Stomach (tissue), 19 donors: ENCODE data around the gene NME4. TPM values are rescaled to one million over a fixed set of nuclear protein-coding genes. Genes with fewer than 3 reads are reported as not detected.
"Not testable (repeated sequence)": the region's sequence is repeated elsewhere in the genome, so short reads cannot be mapped to it uniquely, and the experiment has no call there.

ENCODE experiments used
- DNase-seq, 2 donors: peaks; one replicate each; pipeline versions ENCODE4 v3.0.0 to v3.0.0-alpha.2; 2013 to 2019
- H3K27ac ChIP-seq, 5 donors: fragments of 200-600 bp in 4 of 5; sonication (generic) in 4 of 5; one replicate each; pipeline ENCODE4 v1.5.1; 2013 to 2019; ENCODE audit warnings: mild to moderate bottlenecking in 1 of 5, moderate library complexity in 1 of 5
- H3K27me3 ChIP-seq, 3 donors: fragments of 200-600 bp; sonication (generic); one replicate each; pipeline ENCODE4 v1.5.1; 2017 to 2019; ENCODE audit warnings: mixed run types in 1 of 3
- H3K36me3 ChIP-seq, 4 donors: fragments of 200-600 bp; sonication (generic); 1 replicate in 3 of 4; 2 replicates in 1 of 4; pipeline ENCODE4 v1.5.1; 2016 to 2019
- H3K4me1 ChIP-seq, 4 donors: fragments of 200-600 bp; sonication (generic); one replicate each; pipeline ENCODE4 v1.5.1; 2016 to 2019
- H3K4me3 ChIP-seq, 4 donors: fragments of 200-600 bp; sonication (generic) in 3 of 4; one replicate each; pipeline ENCODE4 v1.5.1; 2016 to 2019; ENCODE audit warnings: mild to moderate bottlenecking in 1 of 4
- H3K9me3 ChIP-seq, 4 donors: fragments of 200-600 bp; sonication (generic); one replicate each; pipeline ENCODE4 v1.5.1; 2016 to 2019
- CTCF ChIP-seq, 7 experiments: fragments of 450-650 bp in 4 of 7; fragments of 200-600 bp in 3 of 7; sonication (generic) in 3 of 7; IDR thresholded peaks; one replicate each; pipeline ENCODE4 v1.5.1; 2016 to 2019; ENCODE audit warnings: antibody characterized with exemption in 7 of 7, control low read depth in 2 of 7, mild to moderate bottlenecking in 1 of 7
- EP300 ChIP-seq: sonication (generic); formaldehyde crosslinking; IDR thresholded peaks from one replicate; pipeline ENCODE4 v1.6.1; 2017; ENCODE audit warnings: antibody characterized with exemption
- POLR2A ChIP-seq, 4 donors: fragments of 450-650 bp; IDR thresholded peaks; one replicate each; pipeline ENCODE4 v1.6.1; 2016; ENCODE audit warnings: antibody characterized with exemption in 4 of 4, control low read depth in 2 of 4, mild to moderate bottlenecking in 1 of 4, moderate library complexity in 1 of 4
- POLR2AphosphoS5 ChIP-seq, 3 donors: sonication (generic); formaldehyde crosslinking; IDR thresholded peaks; one replicate each; pipeline ENCODE4 v1.6.1; 2016; ENCODE audit warnings: antibody characterized with exemption in 3 of 3
- WGBS, 5 donors: extraction: QIAGEN DNeasy Blood & Tissue Kit in 3 of 5; methylation state at CpG; one replicate each; pipeline versions ENCODE4 v1.1.5 to v1.1.7; 2013 to 2018; 5-methylcytosine and 5-hydroxymethylcytosine counted together
- intact Hi-C: fragments of 100-400 bp; cut with DNase I; formaldehyde crosslinking; loops from one replicate; pipeline ENCODE4 v1.15.1; 2023; ENCODE audit warnings: low total_unique reads
- long read RNA-seq, 10 donors: transcript quantifications; one replicate each; lab custom pipeline, GENCODE V29; 2026
- polyA plus RNA-seq, 3 donors: library from polyadenylated mRNA; stranded (reverse); fragments of 200-250 nt; gene quantifications; one replicate each; pipeline ENCODE4 v1.2.3, GENCODE V29; 2013
- total RNA-seq, 5 donors: library from RNA; depleted of rRNA; stranded (reverse); fragments of >200 nt; gene quantifications; one replicate each; pipeline versions ENCODE4 v1.1.0 to v1.2.3, GENCODE V29; 2014 to 2016
- donor health status: healthy with polysubstance abuse.
- donor health status: Bipolar disorder and iron deficiency.
- donor health status: healthy.

Gene NME4
- 100 to 1,000 TPM in 1 of 5 donors, 10 to 100 TPM in 4; 23.3 to 187 (median 49.0) TPM for total RNA-seq
- polyA plus RNA-seq, result 10 to 100 TPM; 84.0 to 97.7 (median 95.6) TPM
- long read RNA-seq, donor 1, transcript NME4-201 (5 exons, 995 nt), result major isoform, 23 of 37 reads
- long read RNA-seq, donor 1, partial matches to known transcripts, result 9 of 37 reads
- long read RNA-seq, donor 1, other reads (novel, unspliced or antisense), result 0 of 37 reads
- long read RNA-seq, donor 2, transcript NME4-201 (5 exons, 995 nt), result major isoform, 27 of 37 reads
- long read RNA-seq, donor 2, partial matches to known transcripts, result 5 of 37 reads
- long read RNA-seq, donor 2, other reads (novel, unspliced or antisense), result 0 of 37 reads
- long read RNA-seq, donor 3, transcript NME4-201 (5 exons, 995 nt), result major isoform, 20 of 25 reads
- long read RNA-seq, donor 3, partial matches to known transcripts, result 0 of 25 reads
- long read RNA-seq, donor 3, other reads (novel, unspliced or antisense), result 0 of 25 reads
- long read RNA-seq, donor 4, transcript NME4-201 (5 exons, 995 nt), result major isoform, 7 of 7 reads
- long read RNA-seq, donor 4, partial matches to known transcripts, result 0 of 7 reads
- long read RNA-seq, donor 4, other reads (novel, unspliced or antisense), result 0 of 7 reads
- long read RNA-seq, donor 5, transcript NME4-201 (5 exons, 995 nt), result major isoform, 40 of 117 reads
- long read RNA-seq, donor 5, transcript NME4-210 (2 exons, 1,861 nt), result minor isoform, 11 of 117 reads
- long read RNA-seq, donor 5, partial matches to known transcripts, result 58 of 117 reads
- long read RNA-seq, donor 5, other reads (novel, unspliced or antisense), result 5 of 117 reads
- long read RNA-seq, donor 6, transcript NME4-210 (2 exons, 1,861 nt), result minor isoform, 8 of 91 reads
- long read RNA-seq, donor 6, transcript NME4-211 (6 exons, 1,193 nt), result minor isoform, 8 of 91 reads
- long read RNA-seq, donor 6, transcript NME4-201 (5 exons, 995 nt), result major isoform, 63 of 91 reads
- long read RNA-seq, donor 6, partial matches to known transcripts, result 12 of 91 reads
- long read RNA-seq, donor 6, other reads (novel, unspliced or antisense), result 0 of 91 reads
- long read RNA-seq, donor 7, transcript NME4-201 (5 exons, 995 nt), result major isoform, 52 of 87 reads
- long read RNA-seq, donor 7, transcript NME4-210 (2 exons, 1,861 nt), result minor isoform, 10 of 87 reads
- long read RNA-seq, donor 7, partial matches to known transcripts, result 19 of 87 reads
- long read RNA-seq, donor 7, other reads (novel, unspliced or antisense), result 5 of 87 reads
- long read RNA-seq, donor 8, transcript NME4-201 (5 exons, 995 nt), result major isoform, 35 of 44 reads
- long read RNA-seq, donor 8, partial matches to known transcripts, result 5 of 44 reads
- long read RNA-seq, donor 8, other reads (novel, unspliced or antisense), result 0 of 44 reads
- long read RNA-seq, donor 9, transcript NME4-210 (2 exons, 1,861 nt), result minor isoform, 7 of 99 reads
- long read RNA-seq, donor 9, transcript NME4-201 (5 exons, 995 nt), result major isoform, 40 of 99 reads
- long read RNA-seq, donor 9, partial matches to known transcripts, result 44 of 99 reads
- long read RNA-seq, donor 9, other reads (novel, unspliced or antisense), result 7 of 99 reads
- long read RNA-seq, donor 10, transcript NME4-201 (5 exons, 995 nt), result major isoform, 9 of 18 reads
- long read RNA-seq, donor 10, partial matches to known transcripts, result 7 of 18 reads
- long read RNA-seq, donor 10, other reads (novel, unspliced or antisense), result 0 of 18 reads

- Histone ChIP-seq H3K4me1 (peaks cover 24 to 48% (median 39%) of the 10 kb centered on the region in 4 donors), H3K27me3 (no peaks in the 10 kb centered on the region), H3K4me3 (peak within 1 kb of the TSS; percentile 62 to 89 (median 76)), H3K27ac (peak within 1 kb of the TSS; percentile 72 to 90 (median 83)), H3K36me3 (peaks cover 0 to 15% (median 8%) of the 10 kb centered on the region in 4 donors), H3K9me3 (no peaks in the 10 kb centered on the region)
- no peak for TF ChIP-seq EP300
- no peak for TF ChIP-seq POLR2AphosphoS5 (IDR thresholded peaks at IDR 0.05)
- TF ChIP-seq POLR2A (IDR thresholded peaks at IDR 0.05), result no peak
- TF ChIP-seq CTCF (IDR thresholded peaks at IDR 0.05), result no peak
- DNase-seq, result peak in 1 of 2 donors; percentile 69
- WGBS, 5 donors, result 0 to 1% (median 0%) methylated on average over 15 to 73 of the region's 75 CpGs; no CpG with 5 or more reads in 1 of the 5 donors
- intact Hi-C loops, result no loop called here
Observed at GRCh38 chr16:397135-397661, at the start of gene NME4. Gene NME4 (plus strand): TSS chr16:397199. CDS start chr16:397223, 24 bp downstream.

- Histone ChIP-seq H3K36me3 (peaks cover 10 to 51% (median 38%) of the 10 kb centered on the region in 4 donors), H3K27me3 (no peaks in the 10 kb centered on the region), H3K4me3 (no peak overlapping the region), H3K9me3 (no peaks in the 10 kb centered on the region), H3K4me1 (peaks cover 7 to 45% (median 21%) of the 10 kb centered on the region in 4 donors), H3K27ac (no peak overlapping the region)
- WGBS, 5 donors, result 83 to 90% (median 88%) methylated on average over 6 of the region's 6 CpGs
- TF ChIP-seq CTCF (IDR thresholded peaks at IDR 0.05) (no peak), EP300 (no peak)
- intact Hi-C loops, result no loop called here
- no peak for DNase-seq
Observed at GRCh38 chr16:347203-347602, 49.8 kb upstream of the NME4 start.

GRCh38 chr16:348495-348894 is 48.5 kb upstream of the NME4 start:
- H3K4me3 ChIP-seq, H3K9me3 ChIP-seq, DNase-seq, H3K27ac ChIP-seq, H3K27me3 ChIP-seq, intact Hi-C loops: not testable (repeated sequence)
- peaks cover 7 to 39% (median 25%) of the 10 kb centered on the region in 4 donors for H3K4me1 ChIP-seq
- peaks cover 10 to 40% (median 29%) of the 10 kb centered on the region in 4 donors for H3K36me3 ChIP-seq
- WGBS, 5 donors, result 94 to 99% (median 97%) methylated on average over 9 to 10 of the region's 10 CpGs

- Histone ChIP-seq H3K9me3 (no peaks in the 10 kb centered on the region), H3K4me1 (peaks cover 7 to 42% (median 26%) of the 10 kb centered on the region in 4 donors), H3K27ac (no peak overlapping the region), H3K36me3 (peaks cover 10 to 33% (median 26%) of the 10 kb centered on the region in 4 donors), H3K27me3 (no peaks in the 10 kb centered on the region), H3K4me3 (no peak overlapping the region)
- DNase-seq, result no peak
- intact Hi-C loops, result no loop called here
- TF ChIP-seq CTCF (IDR thresholded peaks at IDR 0.05), result no peak
- TF ChIP-seq EP300, result no peak
- TF ChIP-seq POLR2AphosphoS5 (IDR thresholded peaks at IDR 0.05), result no peak
- TF ChIP-seq POLR2A (IDR thresholded peaks at IDR 0.05), result no peak
- 80 to 94% (median 86%) methylated on average over 7 of the region's 7 CpGs for WGBS, 5 donors
Observed at GRCh38 chr16:349211-349610, 47.8 kb upstream of the NME4 start.
